ENCODE results near the gene SSBP4.

SSBP4 gene

DNA sequence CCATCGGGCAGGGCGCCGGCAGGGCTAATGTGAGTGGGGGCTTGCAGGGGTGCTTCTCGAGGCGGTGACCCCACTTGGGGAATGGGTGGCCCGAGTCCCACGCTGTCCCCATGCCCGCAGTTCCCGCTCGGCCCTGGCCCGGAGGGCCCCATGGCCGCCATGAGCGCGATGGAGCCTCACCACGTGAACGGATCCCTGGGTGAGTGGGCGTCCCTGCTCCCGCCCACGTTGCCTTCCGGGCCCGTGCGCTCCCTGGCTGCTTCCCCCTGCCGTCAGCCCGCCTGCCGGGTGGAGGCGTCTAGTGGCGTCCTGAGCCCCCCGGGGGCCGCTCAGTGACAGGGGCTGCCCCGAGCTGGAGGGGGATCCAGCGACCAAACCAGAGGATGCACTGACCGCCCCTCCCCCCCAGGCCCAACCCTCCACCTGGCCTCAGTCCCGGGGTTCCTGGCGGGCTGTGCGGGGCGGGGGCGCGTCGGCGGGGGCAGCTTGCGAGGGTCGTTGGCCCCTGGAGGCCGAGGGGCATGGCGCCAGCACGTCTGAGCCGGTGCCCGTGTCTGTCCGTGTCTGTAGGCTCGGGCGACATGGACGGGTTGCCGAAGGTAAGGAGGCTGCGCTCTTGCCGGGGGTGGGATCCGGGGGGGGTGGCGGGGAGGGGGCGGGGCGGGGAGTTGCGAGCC is 14.0 kb downstream of the SSBP4 start (continued):
- TF ChIP-seq ZBTB7A (tag by site-specific recombination; IDR thresholded peaks at IDR 0.05; ENCODE audit: low read depth) (peak; percentile 99), ZNF473 (tag by site-specific recombination; IDR thresholded peaks at IDR 0.05) (no peak), ZNF211 (tag by site-specific recombination; IDR thresholded peaks at IDR 0.05; ENCODE audit: low read depth) (no peak), ZBTB48 (tag by site-specific recombination; IDR thresholded peaks at IDR 0.05) (peak; percentile 96), ZNF76 (tag by site-specific recombination; IDR thresholded peaks at IDR 0.05; ENCODE audit: borderline replicate concordance, low read depth) (peak; percentile 71), GLIS1 (tag by site-specific recombination; IDR thresholded peaks at IDR 0.05) (peak; percentile 88), ZNF391 (tag by site-specific recombination; IDR thresholded peaks at IDR 0.05; ENCODE audit: borderline replicate concordance, low read depth) (peak; percentile 65; the same call in 1 of the 2 replicates), ZXDB (tag by site-specific recombination; IDR thresholded peaks at IDR 0.05) (peak; percentile 98), GLI4 (tag by site-specific recombination; IDR thresholded peaks at IDR 0.05) (no peak), ZSCAN30 (tag by site-specific recombination; IDR thresholded peaks at IDR 0.05) (peak; percentile 69), ZNF777 (tag by site-specific recombination; IDR thresholded peaks at IDR 0.05; ENCODE audit: borderline replicate concordance) (peak; percentile 66), ZNF830 (tag by site-specific recombination; IDR thresholded peaks at IDR 0.05; ENCODE audit: low read depth) (no peak), ZNF624 (tag by site-specific recombination; IDR thresholded peaks at IDR 0.05) (no peak), ZFP69B (tag by site-specific recombination; IDR thresholded peaks at IDR 0.05) (peak; percentile 69), ZNF221 (tag by site-specific recombination; IDR thresholded peaks at IDR 0.05; ENCODE audit: borderline replicate concordance) (no peak), OSR2 (tag by site-specific recombination; IDR thresholded peaks at IDR 0.05) (peak; percentile 43), ZNF629 (tag by site-specific recombination; IDR thresholded peaks at IDR 0.05) (peak; percentile 69), ZNF132 (tag by site-specific recombination; IDR thresholded peaks at IDR 0.05; ENCODE audit: borderline replicate concordance) (no peak), ZNF311 (tag by site-specific recombination; IDR thresholded peaks at IDR 0.05; ENCODE audit: borderline replicate concordance) (no peak)
- TF ChIP-seq, protein P1, sequence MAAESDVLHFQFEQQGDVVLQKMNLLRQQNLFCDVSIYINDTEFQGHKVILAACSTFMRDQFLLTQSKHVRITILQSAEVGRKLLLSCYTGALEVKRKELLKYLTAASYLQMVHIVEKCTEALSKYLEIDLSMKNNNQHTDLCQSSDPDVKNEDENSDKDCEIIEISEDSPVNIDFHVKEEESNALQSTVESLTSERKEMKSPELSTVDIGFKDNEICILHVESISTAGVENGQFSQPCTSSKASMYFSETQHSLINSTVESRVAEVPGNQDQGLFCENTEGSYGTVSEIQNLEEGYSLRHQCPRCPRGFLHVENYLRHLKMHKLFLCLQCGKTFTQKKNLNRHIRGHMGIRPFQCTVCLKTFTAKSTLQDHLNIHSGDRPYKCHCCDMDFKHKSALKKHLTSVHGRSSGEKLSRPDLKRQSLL (tag by site-specific recombination; IDR thresholded peaks at IDR 0.05) = peak; percentile 98
- TF ChIP-seq, protein P2, sequence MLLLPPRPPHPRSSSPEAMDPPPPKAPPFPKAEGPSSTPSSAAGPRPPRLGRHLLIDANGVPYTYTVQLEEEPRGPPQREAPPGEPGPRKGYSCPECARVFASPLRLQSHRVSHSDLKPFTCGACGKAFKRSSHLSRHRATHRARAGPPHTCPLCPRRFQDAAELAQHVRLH (tag by site-specific recombination; IDR thresholded peaks at IDR 0.05) = 0 out of 2 replicates have a peak, but pooled peaks have one; percentile 55
- TF ChIP-seq, protein P3, sequence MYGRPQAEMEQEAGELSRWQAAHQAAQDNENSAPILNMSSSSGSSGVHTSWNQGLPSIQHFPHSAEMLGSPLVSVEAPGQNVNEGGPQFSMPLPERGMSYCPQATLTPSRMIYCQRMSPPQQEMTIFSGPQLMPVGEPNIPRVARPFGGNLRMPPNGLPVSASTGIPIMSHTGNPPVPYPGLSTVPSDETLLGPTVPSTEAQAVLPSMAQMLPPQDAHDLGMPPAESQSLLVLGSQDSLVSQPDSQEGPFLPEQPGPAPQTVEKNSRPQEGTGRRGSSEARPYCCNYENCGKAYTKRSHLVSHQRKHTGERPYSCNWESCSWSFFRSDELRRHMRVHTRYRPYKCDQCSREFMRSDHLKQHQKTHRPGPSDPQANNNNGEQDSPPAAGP (tag by site-specific recombination; IDR thresholded peaks at IDR 0.05) = no peak; the same call in none of the 2 replicates

DNA sequence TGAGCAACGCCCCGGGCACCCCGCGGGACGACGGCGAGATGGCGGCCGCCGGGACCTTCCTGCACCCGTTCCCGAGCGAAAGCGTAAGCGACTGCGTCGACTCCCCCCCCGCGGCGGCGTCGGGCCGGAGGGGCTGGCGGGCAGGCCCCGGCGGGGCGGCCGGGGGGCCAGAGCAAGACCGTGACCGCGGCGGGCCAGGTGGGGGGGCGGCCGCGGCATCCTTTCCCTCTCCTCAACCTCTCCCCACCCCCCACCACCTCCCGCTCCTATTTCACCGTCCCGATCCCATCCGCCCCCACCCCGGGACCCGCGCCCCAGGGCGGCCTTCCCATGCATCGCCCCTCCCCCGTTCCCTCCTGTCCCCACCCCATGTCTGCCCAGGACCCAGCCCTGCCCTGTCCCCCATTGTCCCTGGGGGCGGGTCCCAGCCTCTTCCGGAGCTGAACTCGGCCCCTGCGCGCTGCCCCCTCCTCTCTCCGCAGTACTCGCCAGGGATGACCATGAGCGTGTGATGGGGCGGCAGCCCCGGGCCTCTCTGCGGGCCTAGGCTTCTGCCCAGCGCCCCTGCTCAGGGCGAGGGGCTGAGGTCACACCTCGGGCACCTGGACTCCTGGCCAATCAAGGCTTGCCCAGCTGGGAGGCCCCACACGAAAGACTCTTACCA is 14.7 kb downstream of the SSBP4 start:
- Histone ChIP-seq H3K36me3 (ENCODE audit: control insufficient read depth in 2 of 2, insufficient read depth in 1 of 2, low read length in 2 of 2) (peaks cover 5 to 24% of the 10 kb centered on the region in 2 experiments; a peak in 1 of 3 replicates), H3K4me3 (ENCODE audit: low read depth, low read length) (no peak overlapping the region; the same call in 1 of the 2 replicates), H3K4me1 (ENCODE audit: control insufficient read depth, insufficient read depth, low read length) (peaks cover 22% of the 10 kb centered on the region), H3K9me3 (ENCODE audit: control insufficient read depth, insufficient read depth, low read depth, low read length) (no peaks in the 10 kb centered on the region), H3K27ac (ENCODE audit: extremely low read depth, low read depth, low read length) (peak overlapping the region; percentile 96)
- ChIA-PET CTCF (interaction anchor here (0.6 to 0.8 kb wide), 2 partner anchors 85 to 155 kb away, joined by 3 to 4 read pairs; no protein-coding TSS in a partner anchor), POLR2A (interaction anchor here (1.0 to 1.2 kb wide), 2 partner anchors 142 to 152 kb away, joined by 3 read pairs; partner anchors contain the start of gene JUND)
- TF ChIP-seq, protein P4, sequence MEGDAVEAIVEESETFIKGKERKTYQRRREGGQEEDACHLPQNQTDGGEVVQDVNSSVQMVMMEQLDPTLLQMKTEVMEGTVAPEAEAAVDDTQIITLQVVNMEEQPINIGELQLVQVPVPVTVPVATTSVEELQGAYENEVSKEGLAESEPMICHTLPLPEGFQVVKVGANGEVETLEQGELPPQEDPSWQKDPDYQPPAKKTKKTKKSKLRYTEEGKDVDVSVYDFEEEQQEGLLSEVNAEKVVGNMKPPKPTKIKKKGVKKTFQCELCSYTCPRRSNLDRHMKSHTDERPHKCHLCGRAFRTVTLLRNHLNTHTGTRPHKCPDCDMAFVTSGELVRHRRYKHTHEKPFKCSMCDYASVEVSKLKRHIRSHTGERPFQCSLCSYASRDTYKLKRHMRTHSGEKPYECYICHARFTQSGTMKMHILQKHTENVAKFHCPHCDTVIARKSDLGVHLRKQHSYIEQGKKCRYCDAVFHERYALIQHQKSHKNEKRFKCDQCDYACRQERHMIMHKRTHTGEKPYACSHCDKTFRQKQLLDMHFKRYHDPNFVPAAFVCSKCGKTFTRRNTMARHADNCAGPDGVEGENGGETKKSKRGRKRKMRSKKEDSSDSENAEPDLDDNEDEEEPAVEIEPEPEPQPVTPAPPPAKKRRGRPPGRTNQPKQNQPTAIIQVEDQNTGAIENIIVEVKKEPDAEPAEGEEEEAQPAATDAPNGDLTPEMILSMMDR (tag by site-specific recombination; IDR thresholded peaks at IDR 0.05) = no peak
- no peak for TF ChIP-seq ZNF701 (tag by site-specific recombination; IDR thresholded peaks at IDR 0.05)
- no peak for TF ChIP-seq ZNF510 (tag by site-specific recombination; IDR thresholded peaks at IDR 0.05; ENCODE audit: insufficient replicate concordance)
- TF ChIP-seq, protein P5, sequence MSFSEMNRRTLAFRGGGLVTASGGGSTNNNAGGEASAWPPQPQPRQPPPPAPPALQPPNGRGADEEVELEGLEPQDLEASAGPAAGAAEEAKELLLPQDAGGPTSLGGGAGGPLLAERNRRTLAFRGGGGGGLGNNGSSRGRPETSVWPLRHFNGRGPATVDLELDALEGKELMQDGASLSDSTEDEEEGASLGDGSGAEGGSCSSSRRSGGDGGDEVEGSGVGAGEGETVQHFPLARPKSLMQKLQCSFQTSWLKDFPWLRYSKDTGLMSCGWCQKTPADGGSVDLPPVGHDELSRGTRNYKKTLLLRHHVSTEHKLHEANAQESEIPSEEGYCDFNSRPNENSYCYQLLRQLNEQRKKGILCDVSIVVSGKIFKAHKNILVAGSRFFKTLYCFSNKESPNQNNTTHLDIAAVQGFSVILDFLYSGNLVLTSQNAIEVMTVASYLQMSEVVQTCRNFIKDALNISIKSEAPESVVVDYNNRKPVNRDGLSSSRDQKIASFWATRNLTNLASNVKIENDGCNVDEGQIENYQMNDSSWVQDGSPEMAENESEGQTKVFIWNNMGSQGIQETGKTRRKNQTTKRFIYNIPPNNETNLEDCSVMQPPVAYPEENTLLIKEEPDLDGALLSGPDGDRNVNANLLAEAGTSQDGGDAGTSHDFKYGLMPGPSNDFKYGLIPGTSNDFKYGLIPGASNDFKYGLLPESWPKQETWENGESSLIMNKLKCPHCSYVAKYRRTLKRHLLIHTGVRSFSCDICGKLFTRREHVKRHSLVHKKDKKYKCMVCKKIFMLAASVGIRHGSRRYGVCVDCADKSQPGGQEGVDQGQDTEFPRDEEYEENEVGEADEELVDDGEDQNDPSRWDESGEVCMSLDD (tag by site-specific recombination; IDR thresholded peaks at IDR 0.05) = 0 out of 2 replicates have a peak, but pooled peaks have one; percentile 57
- no peak for TF ChIP-seq ZNF571 (tag by site-specific recombination; IDR thresholded peaks at IDR 0.05)
